ENCODE results near the gene PTPRN2.
"Not testable (repeated sequence)": the region's sequence is repeated elsewhere in the genome, so short reads cannot be mapped to it uniquely, and the experiment has no call there.

The PTPRN2 gene

DNA sequence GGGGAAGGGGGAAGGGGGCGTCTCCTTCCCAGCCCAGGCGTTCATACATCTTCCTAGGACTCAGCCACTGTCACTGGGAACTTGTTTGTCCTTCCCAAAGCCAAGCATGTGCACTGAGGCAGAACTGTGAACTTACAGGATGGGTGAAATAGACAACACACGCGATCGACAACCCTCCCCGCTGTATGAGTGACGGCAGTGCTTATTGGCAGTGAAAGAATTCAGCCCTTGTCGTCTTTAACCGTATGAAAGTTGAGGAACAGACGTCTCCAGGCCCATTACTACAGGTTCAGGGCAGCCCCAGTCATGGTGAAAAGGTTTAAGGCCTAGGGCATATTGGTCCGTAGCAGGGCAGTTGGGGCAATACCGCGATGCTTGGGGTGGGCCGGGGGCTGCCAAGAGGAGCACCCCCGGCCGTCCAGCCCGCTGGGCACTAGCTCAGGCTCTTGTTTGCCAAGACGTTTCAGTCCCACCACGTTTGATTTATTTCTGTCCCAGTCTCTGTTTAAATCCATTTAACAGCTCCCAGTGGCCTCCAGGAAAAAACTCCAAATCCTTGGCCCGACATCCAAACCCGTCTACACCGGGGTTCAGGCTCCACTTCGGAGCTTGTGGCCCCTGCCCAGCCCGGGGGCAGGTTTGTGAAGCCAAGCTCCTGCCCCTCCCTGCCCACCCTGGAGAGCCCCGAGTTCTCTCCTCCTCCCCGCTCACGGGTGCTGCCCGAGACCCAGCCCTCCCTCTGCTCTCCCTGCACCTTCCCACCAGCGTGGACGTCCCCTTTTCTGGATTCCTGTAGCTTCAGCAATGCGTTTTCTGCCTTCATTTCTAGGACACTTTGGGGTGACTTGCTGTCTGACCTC lies 1091.0 kb downstream of the PTPRN2 start:
- no peak overlapping the region for H3K4me3 ChIP-seq (ENCODE audit: low read depth, low read length)

DNA sequence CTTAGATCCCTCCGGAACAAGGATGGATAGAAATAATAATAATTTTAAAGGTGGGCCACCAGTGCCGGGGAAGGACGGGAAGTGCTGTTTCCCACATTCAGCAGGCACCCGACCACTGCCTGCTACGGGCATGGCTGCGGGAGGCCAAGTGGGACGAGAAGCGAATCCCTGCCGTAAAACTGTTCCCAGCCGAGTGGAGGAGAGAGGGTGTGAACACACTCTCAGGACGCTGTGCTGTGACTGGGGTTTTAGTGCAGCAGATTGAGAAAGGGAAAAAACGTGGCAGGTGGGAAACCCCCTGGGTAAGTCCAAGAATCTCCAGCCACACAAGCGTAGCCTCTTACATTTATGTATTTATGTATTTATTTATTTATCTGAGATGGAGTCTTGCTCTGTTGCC lies 1092.0 kb downstream of the PTPRN2 start:
- H3K4me3 ChIP-seq (ENCODE audit: low read depth, low read length) = no peak overlapping the region

DNA sequence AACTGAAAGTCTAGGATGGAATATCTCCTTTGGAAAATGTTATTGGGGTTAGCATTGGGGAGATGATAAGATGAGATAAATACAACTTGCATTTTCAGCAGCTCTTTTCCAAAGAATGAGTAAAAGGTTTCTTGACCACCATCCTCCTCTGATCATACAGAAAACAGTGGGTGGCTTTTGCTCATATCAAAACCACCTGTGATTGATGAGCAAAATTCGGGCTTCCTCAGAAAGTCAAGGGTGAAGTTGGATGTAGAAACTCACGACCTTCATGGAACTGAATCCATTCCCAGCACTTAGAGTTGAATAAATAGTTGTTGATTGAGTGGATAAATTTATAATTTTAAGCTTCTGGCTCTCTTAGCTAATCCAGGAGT lies 1092.5 kb downstream of the PTPRN2 start:
- H3K4me3 ChIP-seq (ENCODE audit: low read depth, low read length) = no peak overlapping the region

DNA sequence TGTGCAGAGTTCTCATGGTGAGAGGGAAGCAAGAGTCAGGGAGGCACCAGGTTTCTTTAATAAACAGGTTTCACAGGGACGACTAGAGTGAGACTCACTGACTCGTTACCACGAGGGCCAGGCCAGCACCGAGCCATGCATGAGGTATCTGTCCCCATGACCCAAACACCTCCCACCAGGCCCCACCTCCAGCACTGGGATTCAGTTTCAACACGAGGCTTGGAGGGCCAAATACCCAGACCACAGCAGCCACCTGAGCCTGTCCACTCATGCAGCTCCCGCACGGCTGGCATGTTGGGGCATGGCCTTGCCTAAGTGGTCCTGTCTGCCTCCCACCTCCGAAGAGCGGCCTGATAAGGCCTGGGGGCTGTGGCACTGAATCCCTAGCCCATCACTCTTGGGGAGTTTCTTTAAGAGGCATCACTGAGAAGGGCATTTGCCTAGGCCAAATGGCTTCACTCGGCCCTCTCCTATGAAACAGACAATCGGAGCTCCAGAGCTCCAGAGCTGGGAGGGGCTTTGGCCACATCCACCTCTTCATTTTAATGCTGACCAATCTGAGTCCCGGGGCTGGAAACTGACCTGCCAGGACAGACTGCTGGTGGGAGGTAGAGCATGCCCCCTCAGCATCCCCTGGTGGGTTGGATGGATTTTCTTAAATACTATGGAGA lies 1093.0 kb downstream of the PTPRN2 start:
- no peak overlapping the region for H3K4me3 ChIP-seq (ENCODE audit: low read depth, low read length)

DNA sequence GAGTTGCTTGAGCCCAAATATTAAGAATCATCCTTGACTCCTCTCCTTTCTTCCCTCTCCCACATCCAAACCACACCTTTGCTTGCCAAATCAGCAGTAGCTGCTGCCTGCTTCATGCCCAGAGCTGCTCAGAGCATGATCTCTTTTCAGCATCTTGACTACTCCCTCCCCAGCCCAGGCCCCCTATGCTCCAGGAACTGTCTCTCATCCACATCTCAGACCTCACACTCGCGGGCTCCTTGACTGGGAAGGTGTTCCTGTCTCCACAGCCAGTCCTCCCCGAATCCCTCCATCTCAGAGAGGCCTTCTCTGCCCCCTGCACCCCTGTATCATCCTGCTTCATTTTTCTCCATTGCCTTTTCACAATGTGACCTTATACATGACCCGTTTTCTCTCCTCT lies 1093.8 kb downstream of the PTPRN2 start:
- H3K4me3 ChIP-seq (ENCODE audit: low read depth, low read length) = no peak overlapping the region

DNA sequence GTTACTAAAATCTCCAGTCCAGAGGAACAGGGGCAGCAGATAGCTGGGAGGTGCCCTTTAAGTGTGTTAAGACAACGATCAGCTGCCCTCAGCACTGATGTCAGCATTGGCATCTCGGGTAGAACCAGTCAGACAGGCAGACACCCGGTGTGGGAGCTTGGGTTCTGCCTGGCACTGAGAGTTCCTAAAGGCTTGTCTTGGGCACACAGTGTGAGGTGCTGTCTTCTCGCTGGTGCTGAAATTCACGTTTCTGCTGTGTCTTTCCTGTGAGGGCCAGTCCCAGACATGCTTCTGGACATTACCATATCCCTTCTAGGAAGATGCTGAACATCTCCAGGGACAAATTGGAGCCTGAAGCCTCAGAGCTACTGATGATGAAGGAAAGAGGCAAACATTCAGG lies 1094.6 kb downstream of the PTPRN2 start:
- H3K4me3 ChIP-seq (ENCODE audit: low read depth, low read length) = no peak overlapping the region

DNA sequence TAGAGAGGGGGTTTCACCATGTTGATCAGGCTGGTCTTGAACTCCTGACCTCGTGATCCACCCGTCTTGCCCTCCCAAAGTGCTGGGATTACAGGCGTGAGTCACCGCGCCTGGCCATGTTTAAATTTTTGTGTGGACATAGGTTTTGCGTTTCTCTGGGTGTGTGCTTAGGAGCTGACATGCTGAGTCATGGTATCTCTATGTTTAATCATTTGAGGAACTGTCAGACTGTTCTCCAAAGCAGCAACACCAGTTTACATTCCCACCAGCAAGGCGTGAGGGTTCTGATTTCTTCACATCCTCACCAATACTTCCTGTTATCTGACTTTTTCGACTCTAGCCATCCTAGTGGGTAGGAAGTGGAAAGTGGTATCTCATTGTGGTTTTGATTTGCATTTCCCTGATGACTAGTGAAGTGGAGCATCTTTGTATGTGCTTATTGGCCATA lies 1097.1 kb downstream of the PTPRN2 start:
- no peak overlapping the region for H3K4me3 ChIP-seq (ENCODE audit: low read depth, low read length)

DNA sequence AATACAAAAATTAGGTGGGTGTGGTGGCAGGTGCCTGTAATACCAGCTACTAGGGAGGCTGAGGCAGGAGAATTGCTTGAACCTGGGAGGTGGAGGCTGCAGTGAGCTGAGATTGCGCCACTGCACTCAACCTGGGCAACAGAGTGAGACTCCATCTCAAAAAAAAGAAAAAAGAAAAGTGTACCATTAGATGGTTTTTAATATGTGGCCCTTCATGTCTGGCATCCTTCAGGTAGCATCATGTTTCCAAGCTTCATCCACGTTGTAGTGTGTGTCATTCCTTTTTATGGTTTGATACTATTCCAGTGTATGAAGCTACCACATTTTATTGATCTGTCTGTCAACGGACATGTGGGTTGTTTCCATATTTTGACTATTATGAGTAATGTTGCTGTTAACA lies 1097.8 kb downstream of the PTPRN2 start:
- H3K4me3 ChIP-seq (ENCODE audit: low read depth, low read length) = not testable (repeated sequence)

Data from iPS-11a (cell line).